Testis (tissue), 3 donors: ENCODE data around the gene GNAO1. TPM values are rescaled to one million over a fixed set of nuclear protein-coding genes. Genes with fewer than 3 reads are reported as not detected.
A peak's percentile ranks its signal among the peaks of the same experiment; 100 is the strongest.

Source experiments
- DNase-seq: peaks from one replicate; pipeline ENCODE4 v3.0.0-alpha.2; 2019
- H3K27ac ChIP-seq, 2 donors: fragments of 200-600 bp; sonication (generic); one replicate each; pipeline ENCODE4 v1.5.1; 2019
- H3K27me3 ChIP-seq: fragments of 200-600 bp; sonication (generic); one replicate; pipeline ENCODE4 v1.5.1; 2019
- H3K36me3 ChIP-seq: fragments of 200-600 bp; sonication (generic); one replicate; pipeline ENCODE4 v1.5.1; 2017; ENCODE audit warnings: low read depth; ENCODE audit errors: missing control alignments
- H3K4me1 ChIP-seq: fragments of 200-600 bp; sonication (generic); one replicate; pipeline ENCODE4 v1.5.1; 2019
- H3K4me3 ChIP-seq, 2 donors: fragments of 200-600 bp; sonication (generic); one replicate each; pipeline ENCODE4 v1.5.1; 2017 to 2019
- H3K9me3 ChIP-seq: fragments of 200-600 bp; sonication (generic); one replicate; pipeline ENCODE4 v1.5.1; 2017
- CTCF ChIP-seq, 3 experiments: fragments of 450-650 bp in 2 of 3; fragments of 200-600 bp in 1 of 3; sonication (generic) in 1 of 3; IDR thresholded peaks; one replicate each; pipeline ENCODE4 v1.5.1; 2016 to 2019; ENCODE audit warnings: antibody characterized with exemption in 3 of 3, mild to moderate bottlenecking in 2 of 3, moderate library complexity in 1 of 3
- POLR2A ChIP-seq: fragments of 450-650 bp; IDR thresholded peaks from one replicate; pipeline ENCODE4 v1.6.1; 2017; ENCODE audit warnings: antibody characterized with exemption, mild to moderate bottlenecking, moderate library complexity
- WGBS, 2 donors: methylation state at CpG; one replicate each; pipeline ENCODE4 v1.1.5; 2018; 5-methylcytosine and 5-hydroxymethylcytosine counted together
- intact Hi-C: fragments of 100-400 bp; cut with DNase I; formaldehyde crosslinking; loops from one replicate; pipeline ENCODE4 v1.15.1; 2023; ENCODE audit warnings: low total_unique reads
- polyA plus RNA-seq: library from polyadenylated mRNA; stranded (reverse); fragments of 350-450 nt; fragmentation: Illumina TruSeq; extraction: RNeasy Lipid Tissue Mini Kit (QIAGEN cat#74804); gene quantifications from one replicate; pipeline ENCODE4 v1.2.3, GENCODE V29; 2014; ENCODE audit warnings: low read depth, low replicate concordance; ENCODE audit not compliant: insufficient read depth
- total RNA-seq, 2 donors: library from RNA; depleted of rRNA; stranded (reverse); fragments of >200 nt; gene quantifications; one replicate each; pipeline ENCODE4 v1.2.3, GENCODE V29; 2016

The GNAO1 gene
- total and polyA plus RNA-seq, 3 donors from 2014 or later = 28.6 to 37.1 (median 33.3) TPM

GRCh38 chr16:56191835-56192634, 746 bp downstream of the GNAO1 start:
- Histone ChIP-seq H3K36me3 (no peaks in the 10 kb centered on the region), H3K4me3 (peak overlapping the region; percentile 76 to 89), H3K9me3 (no peaks in the 10 kb centered on the region), H3K4me1 (peaks cover 10% of the 10 kb centered on the region), H3K27me3 (no peaks in the 10 kb centered on the region), H3K27ac (peak overlapping the region; percentile 86 to 98)
- WGBS, 2 donors = 0 to 1% methylated on average over 31 to 43 of the region's 46 CpGs
- DNase-seq = no peak
- intact Hi-C loops = no loop called here
- TF ChIP-seq POLR2A (no peak), CTCF (IDR thresholded peaks at IDR 0.05) (no peak)

DNA sequence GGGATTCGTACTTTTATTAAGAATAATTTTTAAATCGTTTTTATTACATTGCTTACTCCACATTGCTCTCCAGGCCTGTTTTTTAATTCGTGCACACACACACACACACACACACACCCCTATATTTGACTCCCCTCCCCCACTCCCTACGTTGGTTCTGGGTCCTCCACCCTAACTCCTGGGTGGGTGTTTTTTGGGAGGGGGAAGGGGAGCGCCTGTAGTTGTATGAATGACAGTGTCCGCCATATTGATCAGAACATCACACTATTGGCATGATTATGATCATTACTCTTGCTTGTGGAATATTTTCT, 1.3 kb downstream of the GNAO1 start:
- 11 to 17% methylated on average over 6 of the region's 6 CpGs for WGBS, 2 donors
- Histone ChIP-seq H3K27ac (peak overlapping the region in 1 of 2 donors; percentile 98), H3K9me3 (no peaks in the 10 kb centered on the region), H3K4me1 (peaks cover 10% of the 10 kb centered on the region), H3K36me3 (no peaks in the 10 kb centered on the region), H3K4me3 (peak overlapping the region; percentile 76 to 89), H3K27me3 (no peaks in the 10 kb centered on the region)
- no peak for TF ChIP-seq POLR2A
- TF ChIP-seq CTCF (IDR thresholded peaks at IDR 0.05) = no peak
- intact Hi-C loops = no loop called here
- DNase-seq = no peak

DNA sequence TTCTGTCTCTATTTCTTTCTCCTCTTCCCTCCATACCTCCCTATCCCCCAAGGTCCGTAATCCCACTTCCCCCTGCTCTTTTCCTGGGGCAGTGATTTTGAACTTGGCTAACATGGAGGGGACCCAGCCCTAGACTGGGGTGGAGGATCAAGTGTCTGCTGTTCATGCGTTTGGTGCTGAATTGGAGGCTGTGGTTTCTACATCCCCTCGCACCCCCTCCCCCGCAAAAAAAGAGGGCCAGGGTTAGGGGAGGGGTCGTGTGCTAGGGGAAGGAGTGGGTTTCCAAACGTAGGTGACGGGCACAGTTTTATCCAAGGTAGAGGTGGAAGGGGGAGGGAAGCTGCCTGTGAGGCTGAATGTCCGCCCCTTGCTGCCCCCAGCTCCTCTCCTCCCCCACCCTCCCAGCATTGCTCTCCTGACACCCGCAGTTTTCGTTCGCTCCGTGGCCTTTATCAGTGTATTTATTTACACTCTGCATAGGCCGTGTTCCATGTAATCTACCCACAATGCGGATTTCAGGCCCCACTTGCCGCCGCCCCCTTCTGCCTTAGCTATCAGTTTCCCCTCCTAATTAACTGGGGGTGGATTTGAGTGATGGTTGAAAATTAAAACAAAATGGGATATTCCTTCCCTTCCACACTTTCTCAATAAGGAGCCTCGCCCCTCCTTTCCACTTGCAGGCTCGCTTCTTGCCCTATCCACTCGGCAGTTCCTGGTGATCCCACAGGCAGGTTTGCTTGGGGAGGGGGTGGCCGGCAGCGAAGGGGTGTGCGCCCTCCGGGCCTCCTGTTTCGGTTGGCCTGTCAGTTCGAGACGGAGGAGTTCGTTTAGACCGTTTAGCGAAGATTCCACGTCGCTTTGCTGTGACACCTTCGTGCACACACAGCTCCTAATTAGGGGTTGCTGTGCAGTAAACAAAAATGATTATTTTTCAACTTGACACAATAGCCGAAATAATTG, 2.0 kb downstream of the GNAO1 start:
- DNase-seq = no peak
- H3K4me3 ChIP-seq = peak overlapping the region; percentile 76 to 89
- intact Hi-C loops = no loop called here
- H3K9me3 ChIP-seq = no peaks in the 10 kb centered on the region
- peak overlapping the region in 1 of 2 donors; percentile 98 for H3K27ac ChIP-seq
- WGBS, 2 donors = 11 to 16% methylated on average over 33 of the region's 33 CpGs
- H3K36me3 ChIP-seq = no peaks in the 10 kb centered on the region
- TF ChIP-seq CTCF (IDR thresholded peaks at IDR 0.05) = no peak
- no peak for TF ChIP-seq POLR2A
- H3K4me1 ChIP-seq = peaks cover 10% of the 10 kb centered on the region
- H3K27me3 ChIP-seq = no peaks in the 10 kb centered on the region

DNA sequence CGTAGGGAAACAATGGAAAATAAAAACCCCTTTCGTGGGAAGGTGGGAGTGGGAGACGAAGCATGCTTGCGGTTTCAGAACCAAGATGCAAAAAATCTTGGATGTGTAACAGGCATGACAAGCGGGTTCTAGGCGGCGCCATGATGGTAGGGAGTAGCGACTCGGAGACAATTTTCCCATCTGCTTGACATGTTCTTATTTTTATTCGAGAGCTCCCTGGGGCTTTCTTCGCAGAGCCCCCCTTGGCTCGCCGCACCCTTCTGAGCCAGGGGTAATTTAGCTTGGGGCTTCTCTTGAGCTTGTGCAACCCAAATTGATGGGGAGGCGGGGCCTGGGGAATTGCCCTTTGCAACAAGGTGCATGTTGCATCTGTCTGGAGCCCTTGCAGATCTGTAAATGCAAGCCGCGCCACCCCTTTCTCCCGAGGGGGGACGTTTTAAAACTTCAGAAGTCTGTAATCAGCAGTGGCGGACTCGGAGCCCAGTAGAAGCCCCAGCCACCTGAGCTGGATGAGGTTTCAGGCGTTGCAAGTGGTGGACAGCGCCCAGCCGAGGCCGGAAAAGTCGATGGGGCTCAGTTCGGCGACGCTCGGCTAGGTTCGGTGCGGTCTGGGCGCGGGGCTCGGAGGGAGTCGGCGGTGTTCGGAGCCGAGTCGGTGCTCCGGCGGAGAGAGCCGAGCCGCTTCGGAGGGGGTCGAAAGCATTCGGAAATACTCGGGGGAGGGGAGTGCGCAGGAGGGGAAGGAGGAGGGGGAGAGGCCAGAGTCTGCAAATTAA, 2.9 kb downstream of the GNAO1 start:
- intact Hi-C loops = no loop called here
- no peak overlapping the region for H3K27ac ChIP-seq
- no peaks in the 10 kb centered on the region for H3K36me3 ChIP-seq
- peak overlapping the region; percentile 76 to 89 for H3K4me3 ChIP-seq
- H3K27me3 ChIP-seq = no peaks in the 10 kb centered on the region
- no peaks in the 10 kb centered on the region for H3K9me3 ChIP-seq
- WGBS, 2 donors = 4 to 6% methylated on average over 38 to 48 of the region's 48 CpGs
- TF ChIP-seq POLR2A (no peak), CTCF (IDR thresholded peaks at IDR 0.05) (no peak)
- peaks cover 5% of the 10 kb centered on the region for H3K4me1 ChIP-seq
- DNase-seq = peak; percentile 95
